AG10803 (cell line): ENCODE data around the gene MRPL58.

ENCODE experiments used
- DNase-seq: peaks from one replicate; pipeline ENCODE4 v3.0.0; 2010; ENCODE audit warnings: low read depth
- H3K4me3 ChIP-seq: 2 replicates; pipeline ENCODE4 v1.5.1; 2011; ENCODE audit warnings: mild to moderate bottlenecking, low read length, control low read depth
- TF ChIP-seq, protein P1 (sequence below): conservative IDR thresholded peaks from 2 replicates; pipeline ENCODE4 v1.5.1; 2011; ENCODE audit warnings: mild to moderate bottlenecking, low read length, control low read depth, inconsistent platforms

The MRPL58 gene

DNA sequence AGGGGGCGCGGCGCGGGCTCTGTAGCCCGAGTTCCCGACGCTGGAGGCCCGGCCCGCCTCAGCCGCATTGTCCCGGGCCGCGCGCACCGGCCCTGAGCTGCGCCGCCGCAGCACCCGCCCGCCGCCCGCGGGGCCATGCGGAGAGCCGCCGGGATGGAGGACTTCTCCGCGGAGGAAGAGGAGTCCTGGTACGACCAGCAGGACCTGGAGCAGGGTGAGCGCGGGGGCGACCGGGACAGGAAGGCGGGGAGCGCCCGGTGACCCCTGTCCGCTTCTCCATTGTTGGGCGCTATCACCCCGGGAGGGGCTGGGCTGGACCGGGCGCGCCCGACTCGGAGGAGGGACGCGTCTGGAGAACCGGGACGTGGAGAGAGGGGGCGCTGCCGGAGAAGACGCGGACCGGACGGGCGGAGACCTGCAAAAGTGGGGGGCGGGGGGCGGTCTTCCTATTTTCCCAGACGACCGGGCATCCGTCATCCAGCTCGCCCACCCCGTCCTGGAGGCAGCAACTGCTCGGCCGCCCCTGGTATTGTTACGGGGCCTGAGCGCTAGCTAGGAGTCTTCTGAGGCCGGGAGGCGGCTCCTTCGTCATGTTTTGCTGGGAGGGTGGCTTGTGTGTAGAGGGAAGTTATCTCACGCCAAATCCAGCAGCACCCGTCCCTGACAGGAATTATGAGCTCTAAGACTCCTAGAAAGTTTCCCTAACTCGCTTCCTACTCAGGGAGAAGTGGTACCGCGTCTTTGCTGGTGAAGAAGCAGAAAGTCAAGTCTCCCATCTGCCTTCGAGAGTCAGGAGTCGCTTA lies 24.4 kb upstream of the MRPL58 start:
- peak overlapping the region; percentile 91 for H3K4me3 ChIP-seq
- TF ChIP-seq, protein P1, sequence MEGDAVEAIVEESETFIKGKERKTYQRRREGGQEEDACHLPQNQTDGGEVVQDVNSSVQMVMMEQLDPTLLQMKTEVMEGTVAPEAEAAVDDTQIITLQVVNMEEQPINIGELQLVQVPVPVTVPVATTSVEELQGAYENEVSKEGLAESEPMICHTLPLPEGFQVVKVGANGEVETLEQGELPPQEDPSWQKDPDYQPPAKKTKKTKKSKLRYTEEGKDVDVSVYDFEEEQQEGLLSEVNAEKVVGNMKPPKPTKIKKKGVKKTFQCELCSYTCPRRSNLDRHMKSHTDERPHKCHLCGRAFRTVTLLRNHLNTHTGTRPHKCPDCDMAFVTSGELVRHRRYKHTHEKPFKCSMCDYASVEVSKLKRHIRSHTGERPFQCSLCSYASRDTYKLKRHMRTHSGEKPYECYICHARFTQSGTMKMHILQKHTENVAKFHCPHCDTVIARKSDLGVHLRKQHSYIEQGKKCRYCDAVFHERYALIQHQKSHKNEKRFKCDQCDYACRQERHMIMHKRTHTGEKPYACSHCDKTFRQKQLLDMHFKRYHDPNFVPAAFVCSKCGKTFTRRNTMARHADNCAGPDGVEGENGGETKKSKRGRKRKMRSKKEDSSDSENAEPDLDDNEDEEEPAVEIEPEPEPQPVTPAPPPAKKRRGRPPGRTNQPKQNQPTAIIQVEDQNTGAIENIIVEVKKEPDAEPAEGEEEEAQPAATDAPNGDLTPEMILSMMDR, result peak; percentile 29
- DNase-seq, result peak; percentile 78

DNA sequence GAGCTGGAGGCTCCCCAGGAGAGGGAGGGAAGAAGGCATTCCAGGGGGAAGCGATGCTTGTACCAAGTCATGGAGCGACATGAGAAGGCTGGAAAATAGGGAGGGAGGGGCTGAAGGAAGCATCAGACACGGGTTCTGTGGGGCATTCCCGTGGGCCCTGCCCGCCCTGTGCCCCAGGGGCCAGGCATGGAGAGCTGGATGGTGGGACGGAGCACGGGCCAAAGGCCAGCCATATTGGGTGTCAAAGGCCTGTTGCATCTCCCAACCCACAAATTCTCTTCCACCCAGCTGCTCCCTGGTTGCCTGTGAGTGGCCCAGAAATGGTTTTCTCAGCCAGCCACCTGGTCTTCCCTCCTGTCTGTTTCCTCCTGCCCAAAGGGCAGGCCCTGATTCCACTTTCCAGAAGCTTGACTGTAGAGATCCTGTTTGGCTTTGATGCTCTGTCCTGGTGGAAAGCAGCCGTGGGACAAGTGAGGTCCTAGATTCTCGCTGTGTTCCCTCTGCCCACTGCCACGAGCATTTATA lies 21.8 kb upstream of the MRPL58 start:
- no peak for DNase-seq
- TF ChIP-seq, protein P1, result no peak
- no peak overlapping the region for H3K4me3 ChIP-seq

DNA sequence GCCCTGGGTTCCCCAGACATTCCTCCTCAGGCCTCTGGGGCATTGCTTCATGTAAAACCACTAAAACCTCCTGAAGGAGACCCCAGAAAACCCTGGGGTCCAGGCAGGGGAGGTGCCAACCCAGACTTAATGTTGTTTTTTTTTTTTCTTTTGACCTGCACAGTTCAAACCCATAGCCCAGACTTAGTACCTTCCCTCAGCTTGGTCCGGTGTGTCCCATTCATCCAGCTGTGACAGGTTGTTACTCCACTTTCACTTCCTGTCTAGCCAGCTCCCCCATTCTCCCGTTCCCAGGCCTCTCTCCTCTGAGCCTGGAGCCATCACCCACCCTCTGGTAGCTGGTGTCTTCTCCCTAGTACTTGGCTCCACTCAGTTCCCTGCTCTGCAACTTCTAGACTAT lies 20.2 kb upstream of the MRPL58 start:
- TF ChIP-seq, protein P1, result no peak
- no peak for DNase-seq
- H3K4me3 ChIP-seq, result no peak overlapping the region

DNA sequence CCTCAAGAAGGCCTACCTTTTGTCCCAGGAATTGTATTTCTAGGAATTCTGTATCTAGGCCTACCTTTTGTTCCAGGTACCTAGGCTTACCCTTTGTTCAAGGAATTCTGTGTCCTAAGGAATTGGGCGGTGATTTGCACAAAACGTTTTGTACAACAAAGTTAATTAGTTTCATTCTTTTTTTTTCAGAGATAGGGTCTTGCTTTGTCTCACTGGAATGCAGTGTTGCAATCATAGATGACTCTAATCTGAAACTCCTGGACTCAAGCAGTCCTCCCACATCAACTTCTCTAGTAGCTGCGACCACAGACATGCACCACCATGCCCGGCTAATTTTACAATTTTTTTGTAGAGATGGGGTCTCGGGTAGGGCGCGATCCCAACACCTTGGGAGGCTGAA lies 18.0 kb upstream of the MRPL58 start:
- H3K4me3 ChIP-seq, result no peak overlapping the region
- TF ChIP-seq, protein P1, result no peak
- DNase-seq, result peak; percentile 78

DNA sequence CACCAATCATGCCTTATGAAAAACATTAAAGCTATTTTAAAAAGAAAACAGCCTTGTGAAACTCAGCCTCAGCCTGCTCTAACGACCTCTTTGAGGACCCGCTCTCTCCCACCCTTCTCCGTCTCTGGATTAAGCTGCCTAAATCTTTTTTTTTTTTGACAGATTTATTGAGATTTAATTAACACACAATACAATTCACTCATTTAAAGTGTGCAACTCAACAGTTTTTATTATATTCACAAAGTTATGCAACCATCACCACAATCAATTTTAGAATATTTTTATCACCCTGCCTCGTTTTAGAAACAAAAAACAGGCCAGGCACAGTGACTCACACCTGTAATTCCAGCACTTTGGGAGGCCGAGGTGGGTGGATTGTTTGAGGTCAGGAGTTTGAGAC lies 16.6 kb upstream of the MRPL58 start:
- TF ChIP-seq, protein P1, result no peak
- H3K4me3 ChIP-seq, result no peak overlapping the region
- no peak for DNase-seq

DNA sequence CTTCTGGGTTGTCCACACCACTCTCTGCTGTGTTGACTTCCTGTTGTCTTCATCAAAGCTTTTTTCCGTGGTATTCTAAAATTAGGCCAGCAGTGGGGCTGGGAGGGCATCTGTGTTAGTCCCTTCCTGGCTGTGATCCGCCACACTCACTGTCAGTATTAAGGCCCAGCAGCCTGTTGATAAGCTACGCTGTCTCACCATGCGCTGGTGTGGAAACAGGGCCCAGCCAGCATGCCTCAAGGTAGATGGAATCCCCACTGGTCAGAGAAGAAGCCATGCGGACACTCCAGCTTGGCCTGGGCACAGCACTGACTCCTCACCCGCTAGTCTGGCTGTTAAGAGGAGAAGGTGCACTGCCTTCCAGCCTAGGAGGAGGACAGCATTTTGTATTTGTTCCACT lies 13.7 kb upstream of the MRPL58 start:
- H3K4me3 ChIP-seq, result no peak overlapping the region
- TF ChIP-seq, protein P1, result no peak

DNA sequence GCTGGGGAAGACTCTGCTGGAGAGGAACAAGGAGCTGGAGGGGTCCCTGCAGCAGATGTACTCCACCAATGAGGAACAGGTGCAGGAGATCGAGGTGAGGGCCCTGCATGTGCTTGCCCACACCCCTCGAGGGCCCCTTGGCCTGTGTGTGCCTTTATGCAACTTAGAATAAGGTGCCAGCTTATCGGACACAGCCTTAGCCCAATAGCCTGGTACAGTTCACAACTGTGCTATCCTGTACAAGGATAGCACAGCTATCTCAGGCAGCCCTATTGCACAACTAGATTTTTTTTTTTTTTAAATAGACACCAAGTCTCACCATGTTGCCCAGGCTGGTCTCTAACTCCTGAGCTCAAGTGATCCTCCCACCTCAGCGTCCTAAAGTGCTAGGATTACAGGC lies 12.9 kb upstream of the MRPL58 start:
- no peak for DNase-seq
- TF ChIP-seq, protein P1, result no peak
- no peak overlapping the region for H3K4me3 ChIP-seq

More for the DNA sequence above, 13.7 kb upstream of the MRPL58 start:
- no peak for DNase-seq
